Neural progenitor cell (in vitro differentiated cells): ENCODE results near the gene ZNF286A. TPM values are rescaled to one million over a fixed set of nuclear protein-coding genes. Genes with fewer than 3 reads are reported as not detected.

Experiments
- DNase-seq: peaks from one replicate; pipeline ENCODE4 v3.0.0-alpha.2; 2016; ENCODE audit warnings: low spot score
- H2AFZ ChIP-seq: fragments of 200-600 bp; sonication (generic); replicated peaks from 2 replicates; pipeline ENCODE4 v1.6.1; 2016; ENCODE audit warnings: antibody characterized with exemption
- H3F3A ChIP-seq: fragments of 200-600 bp; sonication (generic); 2 replicates; pipeline ENCODE4 v1.6.1; 2016; ENCODE audit warnings: antibody characterized with exemption, low read depth
- H3K27ac ChIP-seq: fragments of 200-600 bp; sonication (generic); 2 replicates; pipeline ENCODE4 v1.5.1; 2016; ENCODE audit warnings: mild to moderate bottlenecking
- H3K27me3 ChIP-seq: fragments of 200-600 bp; sonication (generic); 2 replicates; pipeline ENCODE4 v1.6.1; 2016; ENCODE audit warnings: mild to moderate bottlenecking, moderate library complexity
- H3K36me3 ChIP-seq: fragments of 200-600 bp; sonication (generic); 2 replicates; pipeline ENCODE4 v1.5.1; 2016
- H3K4me1 ChIP-seq: fragments of 200-600 bp; sonication (generic); 2 replicates; pipeline ENCODE4 v1.6.1; 2016; ENCODE audit warnings: mixed run types
- H3K4me2 ChIP-seq: fragments of 200-600 bp; sonication (generic); 2 replicates; pipeline ENCODE4 v1.6.1; 2016
- H3K4me3 ChIP-seq: fragments of 200-600 bp; sonication (generic); 2 replicates; pipeline ENCODE4 v1.5.1; 2016
- H3K79me2 ChIP-seq: fragments of 200-600 bp; sonication (generic); 2 replicates; pipeline ENCODE4 v1.6.1; 2016; ENCODE audit warnings: low read depth
- H3K9ac ChIP-seq: fragments of 200-600 bp; sonication (generic); 2 replicates; pipeline ENCODE4 v1.6.1; 2016
- H3K9me3 ChIP-seq: fragments of 200-600 bp; sonication (generic); 2 replicates; pipeline ENCODE4 v1.5.1; 2016; ENCODE audit warnings: low read depth
- H4K20me1 ChIP-seq: fragments of 200-600 bp; sonication (generic); 2 replicates; pipeline ENCODE4 v1.6.1; 2016; ENCODE audit warnings: low read depth
- H3K27ac Mint-ChIP-seq: 3 replicates; pipeline ENCODE4 v1.8.0; 2021; ENCODE audit warnings: mixed read lengths
- H3K27me3 Mint-ChIP-seq: 2 replicates; pipeline ENCODE4 v1.8.0; 2022; ENCODE audit warnings: low read depth, mild to moderate bottlenecking, inconsistent platforms, moderate library complexity, mixed read lengths; ENCODE audit not compliant: insufficient read depth
- H3K36me3 Mint-ChIP-seq: 3 replicates; pipeline ENCODE4 v1.8.0; 2021; ENCODE audit warnings: mixed read lengths
- H3K4me1 Mint-ChIP-seq: 3 replicates; pipeline ENCODE4 v1.8.0; 2021; ENCODE audit warnings: mixed read lengths
- H3K4me3 Mint-ChIP-seq: 3 replicates; pipeline ENCODE4 v1.8.0; 2021; ENCODE audit warnings: mild to moderate bottlenecking, moderate library complexity, mixed read lengths
- H3K9me3 Mint-ChIP-seq: 3 replicates; pipeline ENCODE4 v1.8.0; 2020; ENCODE audit warnings: mixed read lengths
- EZH2 ChIP-seq: fragments of 200-600 bp; sonication (generic); IDR thresholded peaks from 2 replicates; pipeline ENCODE4 v1.6.1; 2017; ENCODE audit warnings: antibody characterized with exemption, mild to moderate bottlenecking, moderate library complexity
- EZH2phosphoT487 ChIP-seq: fragments of 200-600 bp; sonication (generic); IDR thresholded peaks from 2 replicates; pipeline ENCODE4 v1.6.1; 2017; ENCODE audit warnings: antibody characterized with exemption
- total RNA-seq: library from RNA; depleted of rRNA; stranded (reverse); fragments of >200 nt; gene quantifications from 2 replicates; pipeline ENCODE4 v1.2.3, GENCODE V29; 2015; ENCODE audit warnings: low replicate concordance
- TF ChIP-seq, protein P1 (sequence below): fragments of 200-600 bp; sonication (generic); IDR thresholded peaks from 2 replicates; pipeline ENCODE4 v1.5.1; 2017; ENCODE audit warnings: antibody characterized with exemption, mild to moderate bottlenecking

Gene ZNF286A
- total RNA-seq, 1 donor from 2014 or later = 216 TPM

DNA sequence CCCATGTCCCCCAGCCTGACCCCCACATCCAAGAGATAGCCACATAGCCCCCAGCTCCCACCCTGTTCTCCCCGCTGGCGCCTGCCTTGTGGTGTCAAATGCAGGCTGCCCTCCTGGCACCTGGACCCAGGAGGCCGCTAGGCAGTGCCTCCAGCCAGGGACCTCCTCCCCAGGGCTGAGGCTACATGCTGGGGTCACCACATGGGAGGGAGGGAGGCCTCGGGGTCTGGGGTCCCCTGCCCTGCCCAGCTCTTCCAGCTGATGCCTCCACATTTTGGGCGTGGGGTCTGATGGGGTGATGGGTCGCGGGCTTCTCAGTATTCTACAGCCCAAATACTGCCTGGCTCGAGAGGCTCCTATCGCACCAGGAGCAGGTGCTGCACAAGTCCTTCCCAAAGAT, 42.1 kb downstream of the ZNF286A start:
- no peak overlapping the region for H3K9ac ChIP-seq
- Mint-ChIP-seq H3K36me3 (no peaks in the 10 kb centered on the region), H3K27ac (no peak overlapping the region), H3K4me3 (no peak overlapping the region), H3K4me1 (peaks cover 16% of the 10 kb centered on the region), H3K27me3 (peaks cover 3% of the 10 kb centered on the region), H3K9me3 (no peaks in the 10 kb centered on the region)
- H3K36me3 ChIP-seq = no peaks in the 10 kb centered on the region
- TF ChIP-seq EZH2phosphoT487 (no peak), EZH2 (no peak)
- TF ChIP-seq, protein P1, sequence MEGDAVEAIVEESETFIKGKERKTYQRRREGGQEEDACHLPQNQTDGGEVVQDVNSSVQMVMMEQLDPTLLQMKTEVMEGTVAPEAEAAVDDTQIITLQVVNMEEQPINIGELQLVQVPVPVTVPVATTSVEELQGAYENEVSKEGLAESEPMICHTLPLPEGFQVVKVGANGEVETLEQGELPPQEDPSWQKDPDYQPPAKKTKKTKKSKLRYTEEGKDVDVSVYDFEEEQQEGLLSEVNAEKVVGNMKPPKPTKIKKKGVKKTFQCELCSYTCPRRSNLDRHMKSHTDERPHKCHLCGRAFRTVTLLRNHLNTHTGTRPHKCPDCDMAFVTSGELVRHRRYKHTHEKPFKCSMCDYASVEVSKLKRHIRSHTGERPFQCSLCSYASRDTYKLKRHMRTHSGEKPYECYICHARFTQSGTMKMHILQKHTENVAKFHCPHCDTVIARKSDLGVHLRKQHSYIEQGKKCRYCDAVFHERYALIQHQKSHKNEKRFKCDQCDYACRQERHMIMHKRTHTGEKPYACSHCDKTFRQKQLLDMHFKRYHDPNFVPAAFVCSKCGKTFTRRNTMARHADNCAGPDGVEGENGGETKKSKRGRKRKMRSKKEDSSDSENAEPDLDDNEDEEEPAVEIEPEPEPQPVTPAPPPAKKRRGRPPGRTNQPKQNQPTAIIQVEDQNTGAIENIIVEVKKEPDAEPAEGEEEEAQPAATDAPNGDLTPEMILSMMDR = no peak
- no peaks in the 10 kb centered on the region for H3K9me3 ChIP-seq
- H3K27me3 ChIP-seq = no peaks in the 10 kb centered on the region
- H3K4me1 ChIP-seq = peaks cover 3% of the 10 kb centered on the region
- no peak overlapping the region for H3K4me3 ChIP-seq
- DNase-seq = no peak
- no peak overlapping the region for H3K4me2 ChIP-seq
- no peaks in the 10 kb centered on the region for H4K20me1 ChIP-seq
- no peak overlapping the region for H2AFZ ChIP-seq
- no peaks in the 10 kb centered on the region for H3F3A ChIP-seq
- H3K79me2 ChIP-seq = no peaks in the 10 kb centered on the region
- H3K27ac ChIP-seq = no peak overlapping the region

GRCh38 chr17:15742051-15742795, 42.7 kb downstream of the ZNF286A start:
- no peaks in the 10 kb centered on the region for H3K36me3 Mint-ChIP-seq
- no peaks in the 10 kb centered on the region for H3K36me3 ChIP-seq
- no peak overlapping the region for H3K4me3 Mint-ChIP-seq
- H3K4me2 ChIP-seq = no peak overlapping the region
- TF ChIP-seq, protein P1 = no peak
- no peak for TF ChIP-seq EZH2
- TF ChIP-seq EZH2phosphoT487 = no peak
- no peaks in the 10 kb centered on the region for H4K20me1 ChIP-seq
- peaks cover 2% of the 10 kb centered on the region for H3K27me3 Mint-ChIP-seq
- H3F3A ChIP-seq = no peaks in the 10 kb centered on the region
- H3K4me1 Mint-ChIP-seq = peaks cover 16% of the 10 kb centered on the region
- no peaks in the 10 kb centered on the region for H3K79me2 ChIP-seq
- no peak overlapping the region for H2AFZ ChIP-seq
- no peak for DNase-seq
- H3K4me1 ChIP-seq = peaks cover 3% of the 10 kb centered on the region
- no peak overlapping the region for H3K27ac Mint-ChIP-seq
- no peaks in the 10 kb centered on the region for H3K27me3 ChIP-seq
- H3K9me3 ChIP-seq = no peaks in the 10 kb centered on the region
- H3K9me3 Mint-ChIP-seq = no peaks in the 10 kb centered on the region
- H3K27ac ChIP-seq = no peak overlapping the region
- no peak overlapping the region for H3K9ac ChIP-seq
- no peak overlapping the region for H3K4me3 ChIP-seq

DNA sequence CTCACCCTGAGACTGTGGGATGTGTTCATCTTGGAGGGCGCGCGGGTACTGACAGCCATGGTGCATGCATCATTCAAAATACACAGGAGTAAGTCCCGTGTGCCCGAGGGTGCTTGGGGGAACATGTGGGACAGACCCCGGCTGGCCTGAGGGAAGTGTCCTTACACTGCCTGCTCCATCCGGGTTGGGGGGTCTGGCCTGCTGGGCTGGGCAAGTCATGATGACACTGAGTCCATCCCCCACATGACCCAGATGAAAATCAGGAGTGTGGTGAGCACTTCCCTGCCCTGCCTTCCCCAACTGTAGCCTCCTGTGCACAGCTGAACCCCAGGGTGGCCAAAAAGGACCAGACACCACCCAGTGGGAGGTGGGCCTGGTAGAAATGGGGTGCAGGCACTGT, 43.4 kb downstream of the ZNF286A start:
- peaks cover 3% of the 10 kb centered on the region for H3K4me1 ChIP-seq
- no peaks in the 10 kb centered on the region for H3F3A ChIP-seq
- H3K9ac ChIP-seq = no peak overlapping the region
- Mint-ChIP-seq H3K36me3 (no peaks in the 10 kb centered on the region), H3K27ac (no peak overlapping the region), H3K4me1 (peaks cover 16% of the 10 kb centered on the region), H3K27me3 (peaks cover 2% of the 10 kb centered on the region), H3K4me3 (no peak overlapping the region), H3K9me3 (no peaks in the 10 kb centered on the region)
- no peaks in the 10 kb centered on the region for H3K36me3 ChIP-seq
- H3K4me2 ChIP-seq = no peak overlapping the region
- H3K79me2 ChIP-seq = no peaks in the 10 kb centered on the region
- no peak overlapping the region for H3K27ac ChIP-seq
- TF ChIP-seq EZH2phosphoT487 (no peak), EZH2 (no peak)
- TF ChIP-seq, protein P1 = no peak
- no peak for DNase-seq
- no peaks in the 10 kb centered on the region for H3K27me3 ChIP-seq
- H3K9me3 ChIP-seq = no peaks in the 10 kb centered on the region
- no peaks in the 10 kb centered on the region for H4K20me1 ChIP-seq
- H3K4me3 ChIP-seq = no peak overlapping the region
- H2AFZ ChIP-seq = no peak overlapping the region
